Adrenal gland (tissue), 19 donors: ENCODE results near the gene SULT1C4. TPM values are rescaled to one million over a fixed set of nuclear protein-coding genes. Genes with fewer than 3 reads are reported as not detected.

Experiments used
- DNase-seq, 7 donors: peaks; one replicate each; pipeline ENCODE4 v3.0.0-alpha.2; 2019 to 2020
- H3K27ac ChIP-seq, 5 donors: fragments of 200-600 bp; sonication (generic) in 4 of 5; 1 replicate in 3 of 5; 2 replicates in 2 of 5; pipeline versions ENCODE4 v1.5.1 to v1.8.0; 2016 to 2020; ENCODE audit warnings: mild to moderate bottlenecking in 1 of 5
- H3K27me3 ChIP-seq: fragments of 200-600 bp; 2 replicates; pipeline ENCODE4 v1.8.0; 2021
- H3K36me3 ChIP-seq, 2 donors: fragments of 200-600 bp; replicated peaks in 1 of 2; 1 replicate in 1 of 2; 2 replicates in 1 of 2; pipeline versions ENCODE4 v1.5.1 to v1.8.0; 2018 to 2022
- H3K4me1 ChIP-seq, 2 donors: fragments of 200-600 bp; replicated peaks in 1 of 2; 1 replicate in 1 of 2; 2 replicates in 1 of 2; pipeline versions ENCODE4 v1.5.1 to v1.8.0; 2018 to 2021
- H3K4me3 ChIP-seq, 4 donors: fragments of 200-600 bp; sonication (generic) in 3 of 4; one replicate each; pipeline ENCODE4 v1.5.1; 2016 to 2018
- H3K9me3 ChIP-seq, 3 donors: fragments of 200-600 bp; sonication (generic) in 1 of 3; replicated peaks in 1 of 3; 1 replicate in 2 of 3; 2 replicates in 1 of 3; pipeline versions ENCODE4 v1.5.1 to v1.8.0; 2016 to 2021
- POLR2A ChIP-seq, 2 donors: fragments of 450-650 bp; IDR thresholded peaks; one replicate each; pipeline ENCODE4 v1.6.1; 2017; ENCODE audit warnings: antibody characterized with exemption in 2 of 2, mild to moderate bottlenecking in 2 of 2, moderate library complexity in 1 of 2
- WGBS, 4 donors: extraction: QIAGEN DNeasy Blood & Tissue Kit in 2 of 4; methylation state at CpG; one replicate each; pipeline versions ENCODE4 v1.1.5 to v1.1.7; 2013 to 2017; 5-methylcytosine and 5-hydroxymethylcytosine counted together
- intact Hi-C, 2 donors: fragments of 100-400 bp; cut with DNase I; formaldehyde crosslinking; loops; one replicate each; pipeline versions ENCODE4 v1.14.1 to v1.15.0; 2022 to 2023
- long read RNA-seq, 10 donors: library from polyadenylated mRNA in 3 of 10; unstranded in 2 of 10; stranded (forward) in 1 of 10; transcript quantifications; one replicate each; pipeline ENCODE4 v2.0.0 and lab custom pipeline, GENCODE V29; 2021 to 2026
- polyA plus RNA-seq, 3 donors: library from polyadenylated mRNA; stranded (reverse); fragments of 200-250 nt in 2 of 3; fragments of 350-450 nt in 1 of 3; fragmentation: Illumina TruSeq in 1 of 3; extraction: RNeasy Lipid Tissue Mini Kit (QIAGEN cat#74804) in 1 of 3; gene quantifications; one replicate each; pipeline ENCODE4 v1.2.3, GENCODE V29; 2013 to 2014
- total RNA-seq, 9 donors: library from RNA; depleted of rRNA in 4 of 9; stranded (reverse); fragments of >200 nt in 4 of 9; fragments of 120-200 nt in 1 of 9; fragmentation: NEBNext Ultra II Directional in 1 of 9; extraction: Animal tissue kit (Norgen Biotek cat#: 25700) in 1 of 9; gene quantifications; one replicate each; pipeline versions ENCODE4 v1.1.0 to v1.2.4, GENCODE V29; 2013 to 2023
- TF ChIP-seq, protein P1 (sequence below), 6 experiments: fragments of 450-650 bp in 4 of 6; fragments of 200-600 bp in 2 of 6; sonication (generic) in 1 of 6; IDR thresholded peaks; 1 replicate in 5 of 6; 2 replicates in 1 of 6; pipeline versions ENCODE4 v1.5.1 to v1.8.0; 2016 to 2021; ENCODE audit warnings: antibody characterized with exemption in 6 of 6, mild to moderate bottlenecking in 2 of 6, moderate library complexity in 1 of 6
- donor health status: healthy with polysubstance abuse.
- donor health status: Bipolar disorder and iron deficiency.
- donor health status: DM: yes; HTN: yes; CAD: no.
- donor health status: DM: no; HTN: no; CAD: no.
- donor health status: DM: no; HTN: no; CAD: no.
- donor health status: DM: yes; HTN: yes; CAD: no.

The SULT1C4 gene
- 10 to 100 TPM in 1 of 9 donors, 1 to 10 TPM in 6, under 1 TPM in 2; 0.86 to 14.4 (median 2.4) TPM for total RNA-seq
- 1 to 10 TPM in 1 of 3 donors, under 1 TPM in 2; 0.34 to 1.2 (median 0.80) TPM for polyA plus RNA-seq
- long read RNA-seq, donor 1, partial matches to known transcripts: 0 of 4 reads
- long read RNA-seq, donor 1, other reads (novel, unspliced or antisense): 0 of 4 reads
- long read RNA-seq, donor 2, partial matches to known transcripts: 0 of 4 reads
- long read RNA-seq, donor 2, other reads (novel, unspliced or antisense): 0 of 4 reads
- long read RNA-seq, donor 3: 0 reads
- long read RNA-seq, donor 4: 0 reads
- long read RNA-seq, donor 5, partial matches to known transcripts: 0 of 2 reads
- long read RNA-seq, donor 5, other reads (novel, unspliced or antisense): 0 of 2 reads
- long read RNA-seq, donor 6: 0 reads
- long read RNA-seq, donor 7, partial matches to known transcripts: 0 of 3 reads
- long read RNA-seq, donor 7, other reads (novel, unspliced or antisense): 0 of 3 reads
- long read RNA-seq, donor 8, partial matches to known transcripts: 0 of 2 reads
- long read RNA-seq, donor 8, other reads (novel, unspliced or antisense): 0 of 2 reads
- long read RNA-seq, donor 9: 0 reads
- long read RNA-seq, donor 10, partial matches to known transcripts: 0 of 2 reads
- long read RNA-seq, donor 10, other reads (novel, unspliced or antisense): 0 of 2 reads

DNA sequence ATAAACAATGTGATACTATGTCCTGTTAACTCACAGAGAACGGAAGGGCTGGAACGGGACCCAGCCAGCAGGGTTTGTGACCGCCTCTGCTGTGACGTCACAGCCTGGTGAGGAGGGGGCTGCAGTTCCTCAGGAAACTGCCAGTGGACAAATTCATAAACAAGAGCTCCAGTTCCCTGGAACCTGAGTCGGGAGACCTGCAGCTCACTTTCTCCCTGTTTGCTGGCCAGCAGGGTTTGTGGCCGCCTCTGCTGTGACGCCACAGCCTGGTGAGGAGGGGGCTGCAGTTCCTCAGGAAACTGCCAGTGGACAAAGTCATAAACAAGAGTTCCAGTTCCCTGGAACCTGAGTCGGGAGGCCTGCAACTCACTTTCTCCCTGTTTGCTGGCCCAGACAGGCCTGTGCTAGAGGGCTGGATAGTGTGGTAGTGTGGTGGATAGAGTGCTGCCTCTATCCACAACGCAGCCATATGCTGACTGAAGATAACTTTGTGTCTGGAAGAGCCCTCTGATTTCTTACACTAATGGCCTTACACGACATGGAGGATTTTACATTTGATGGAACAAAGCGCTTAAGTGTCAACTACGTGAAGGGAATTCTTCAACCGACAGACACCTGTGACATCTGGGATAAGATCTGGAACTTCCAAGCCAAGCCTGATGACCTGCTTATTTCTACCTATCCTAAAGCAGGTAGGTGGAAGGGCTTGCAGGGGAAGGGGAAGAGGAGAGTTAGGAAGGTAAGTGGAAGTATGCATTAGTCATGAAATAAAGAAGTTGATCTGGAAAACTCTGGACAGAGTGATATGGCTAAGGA lies at the start of gene SULT1C4:
Gene SULT1C4 (plus strand): TSS at position 140 of the 816 bp plus-strand sequence. CDS start 384 bp downstream, at position 524.
- no peak for TF ChIP-seq POLR2A (IDR thresholded peaks at IDR 0.05)
- TF ChIP-seq, protein P1, sequence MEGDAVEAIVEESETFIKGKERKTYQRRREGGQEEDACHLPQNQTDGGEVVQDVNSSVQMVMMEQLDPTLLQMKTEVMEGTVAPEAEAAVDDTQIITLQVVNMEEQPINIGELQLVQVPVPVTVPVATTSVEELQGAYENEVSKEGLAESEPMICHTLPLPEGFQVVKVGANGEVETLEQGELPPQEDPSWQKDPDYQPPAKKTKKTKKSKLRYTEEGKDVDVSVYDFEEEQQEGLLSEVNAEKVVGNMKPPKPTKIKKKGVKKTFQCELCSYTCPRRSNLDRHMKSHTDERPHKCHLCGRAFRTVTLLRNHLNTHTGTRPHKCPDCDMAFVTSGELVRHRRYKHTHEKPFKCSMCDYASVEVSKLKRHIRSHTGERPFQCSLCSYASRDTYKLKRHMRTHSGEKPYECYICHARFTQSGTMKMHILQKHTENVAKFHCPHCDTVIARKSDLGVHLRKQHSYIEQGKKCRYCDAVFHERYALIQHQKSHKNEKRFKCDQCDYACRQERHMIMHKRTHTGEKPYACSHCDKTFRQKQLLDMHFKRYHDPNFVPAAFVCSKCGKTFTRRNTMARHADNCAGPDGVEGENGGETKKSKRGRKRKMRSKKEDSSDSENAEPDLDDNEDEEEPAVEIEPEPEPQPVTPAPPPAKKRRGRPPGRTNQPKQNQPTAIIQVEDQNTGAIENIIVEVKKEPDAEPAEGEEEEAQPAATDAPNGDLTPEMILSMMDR (IDR thresholded peaks at IDR 0.05): no peak
- DNase-seq: peak in 6 of 7 donors; percentile 23 to 59 (median 31)
- 28 to 37% (median 30%) methylated on average over 13 of the region's 13 CpGs for WGBS, 4 donors
- Histone ChIP-seq H3K4me3 (peak within 1 kb of the TSS in 1 of 4 donors; percentile 40), H3K36me3 (no peaks in the 10 kb centered on the region), H3K27me3 (no peaks in the 10 kb centered on the region), H3K27ac (peak within 1 kb of the TSS in 3 of 5 donors; percentile 26 to 53 (median 42)), H3K4me1 (no peaks in the 10 kb centered on the region), H3K9me3 (no peaks in the 10 kb centered on the region)
- intact Hi-C loops: loop anchor here in 1 of 2 donors (10.0 kb wide), 1 partner anchor 67 kb away; the partner anchor contains the start of gene GCC2

DNA sequence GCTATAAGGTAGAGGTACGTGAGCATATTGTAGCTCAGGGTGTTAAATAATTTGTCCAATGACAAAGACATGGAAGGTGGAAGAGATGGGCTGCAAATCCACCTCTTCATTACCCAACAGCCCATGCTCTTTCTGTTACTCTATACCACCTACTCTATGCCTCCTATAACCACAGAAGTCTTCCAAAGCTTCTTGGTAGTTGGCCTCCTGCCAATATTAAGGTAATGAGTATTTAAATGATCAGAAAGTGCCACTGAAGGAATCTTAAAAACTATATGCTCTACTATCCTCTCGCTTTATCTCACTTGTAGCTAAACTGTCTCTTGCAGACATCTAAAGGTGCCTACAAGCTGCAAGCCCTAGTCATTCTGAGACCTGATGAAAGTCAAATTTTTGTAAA lies 48.0 kb upstream of the SULT1C4 start:
- WGBS, 4 donors: 88 to 93% (median 90%) methylated on average over 2 of the region's 2 CpGs
- H3K27me3 ChIP-seq: no peaks in the 10 kb centered on the region
- no peaks in the 10 kb centered on the region for H3K4me1 ChIP-seq
- H3K27ac ChIP-seq: no peak overlapping the region
- no peak for DNase-seq
- H3K9me3 ChIP-seq: no peaks in the 10 kb centered on the region
- intact Hi-C loops: no loop called here
- H3K36me3 ChIP-seq: no peaks in the 10 kb centered on the region
- no peak for TF ChIP-seq POLR2A (IDR thresholded peaks at IDR 0.05)
- TF ChIP-seq, protein P1 (IDR thresholded peaks at IDR 0.05): no peak
- no peak overlapping the region for H3K4me3 ChIP-seq

DNA sequence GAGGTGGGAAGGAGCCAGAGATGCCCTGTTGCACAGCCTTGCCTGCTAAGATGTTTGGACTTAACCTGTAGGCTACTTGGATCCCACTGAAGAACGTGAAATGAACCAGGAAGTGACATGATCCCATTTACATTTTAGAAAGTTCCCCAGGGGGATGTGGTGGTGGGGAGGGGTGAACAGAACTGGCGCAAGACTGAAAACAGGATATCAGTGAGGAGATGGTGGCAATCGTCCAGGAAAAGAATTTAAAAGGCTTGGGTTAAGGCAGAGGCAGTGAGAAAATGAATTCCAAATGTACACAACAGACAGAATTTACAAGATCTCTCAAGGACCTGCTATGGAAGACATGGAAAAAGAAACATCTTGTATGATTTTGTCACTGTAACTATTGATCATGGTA lies 46.8 kb upstream of the SULT1C4 start:
- WGBS, 4 donors: 34 to 53% (median 49%) methylated on average over 3 of the region's 3 CpGs
- no peak overlapping the region for H3K27ac ChIP-seq
- DNase-seq: no peak
- intact Hi-C loops: no loop called here
- H3K4me3 ChIP-seq: no peak overlapping the region
- no peaks in the 10 kb centered on the region for H3K36me3 ChIP-seq
- no peaks in the 10 kb centered on the region for H3K9me3 ChIP-seq
- no peaks in the 10 kb centered on the region for H3K4me1 ChIP-seq
- no peaks in the 10 kb centered on the region for H3K27me3 ChIP-seq
- TF ChIP-seq, protein P1 (IDR thresholded peaks at IDR 0.05): no peak
- no peak for TF ChIP-seq POLR2A (IDR thresholded peaks at IDR 0.05)

DNA sequence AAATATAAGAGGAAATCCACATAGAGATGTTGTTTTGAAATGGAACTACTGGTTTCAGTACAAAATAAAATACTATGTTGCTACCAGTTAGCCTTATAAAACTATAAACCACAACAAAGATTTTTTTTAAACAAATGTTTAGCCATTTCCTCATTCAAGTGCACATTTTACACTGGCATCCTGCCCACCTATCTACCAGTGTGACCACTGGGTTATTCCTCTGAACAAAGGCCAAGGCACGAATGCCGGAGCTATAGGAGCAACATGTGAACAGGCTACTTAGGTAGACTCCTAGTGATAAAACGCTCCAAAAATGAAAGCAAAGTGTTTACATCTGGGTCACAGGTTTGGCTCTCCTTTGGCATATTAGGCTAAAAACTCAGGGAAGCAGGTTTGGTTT lies 31.8 kb upstream of the SULT1C4 start:
- Histone ChIP-seq H3K4me1 (no peaks in the 10 kb centered on the region), H3K9me3 (no peaks in the 10 kb centered on the region), H3K4me3 (no peak overlapping the region), H3K36me3 (no peaks in the 10 kb centered on the region), H3K27me3 (no peaks in the 10 kb centered on the region), H3K27ac (no peak overlapping the region)
- WGBS, 4 donors: 65 to 90% (median 77%) methylated on average over 3 of the region's 3 CpGs
- TF ChIP-seq POLR2A (IDR thresholded peaks at IDR 0.05): no peak
- TF ChIP-seq, protein P1 (IDR thresholded peaks at IDR 0.05): no peak
- no peak for DNase-seq
- intact Hi-C loops: loop anchor here in 1 of 2 donors (10.0 kb wide), 1 partner anchor 239 kb away; no protein-coding TSS in a partner anchor
